Loucy (cell line): Measurements from ENCODE around the gene GORASP2.

Source experiments
- H2AFZ ChIP-seq: fragments of 200-600 bp; sonication (generic); 2 replicates; pipeline ENCODE4 v1.6.0; 2016; ENCODE audit warnings: antibody characterized with exemption, mild to moderate bottlenecking, low read length, moderate library complexity
- H3F3A ChIP-seq: fragments of 200-600 bp; 2 replicates; pipeline ENCODE4 v1.6.0; 2016; ENCODE audit warnings: antibody characterized with exemption, low read depth, mild to moderate bottlenecking
- H3K27me3 ChIP-seq: fragments of 200-600 bp; sonication (generic); 2 replicates; pipeline ENCODE4 v1.6.1; 2014; ENCODE audit warnings: low read length, mild to moderate bottlenecking; ENCODE audit not compliant: insufficient read depth, poor library complexity, severe bottlenecking
- H3K36me3 ChIP-seq: fragments of 200-600 bp; sonication (generic); 2 replicates; pipeline ENCODE4 v1.6.1; 2016; ENCODE audit warnings: low read length; ENCODE audit not compliant: insufficient read depth
- H3K4me1 ChIP-seq: fragments of 200-600 bp; sonication (generic); 2 replicates; pipeline ENCODE4 v1.5.1; 2014; ENCODE audit warnings: low read length, mild to moderate bottlenecking; ENCODE audit not compliant: insufficient read depth, poor library complexity, severe bottlenecking
- H3K4me2 ChIP-seq: fragments of 200-600 bp; sonication (generic); 2 replicates; pipeline ENCODE4 v1.6.0; 2014; ENCODE audit warnings: antibody characterized with exemption, low read length, low read depth, mild to moderate bottlenecking; ENCODE audit not compliant: poor library complexity, severe bottlenecking
- H3K4me3 ChIP-seq: fragments of 200-600 bp; sonication (generic); 2 replicates; pipeline ENCODE4 v1.5.1; 2014; ENCODE audit warnings: low read length, mild to moderate bottlenecking, mixed read lengths; ENCODE audit not compliant: poor library complexity, severe bottlenecking
- H3K79me2 ChIP-seq: fragments of 200-600 bp; sonication (generic); 2 replicates; pipeline ENCODE4 v1.6.1; 2014; ENCODE audit warnings: low read length; ENCODE audit not compliant: insufficient read depth
- H3K9ac ChIP-seq: fragments of 200-600 bp; sonication (generic); 2 replicates; pipeline ENCODE4 v1.6.0; 2014; ENCODE audit warnings: mild to moderate bottlenecking, low read depth, low read length, moderate library complexity; ENCODE audit not compliant: poor library complexity, severe bottlenecking
- H3K9me2 ChIP-seq: fragments of 200-600 bp; sonication (generic); replicated peaks from 2 replicates; pipeline ENCODE4 v1.6.1; 2016; ENCODE audit warnings: low read depth, low read length, mixed read lengths
- H3K9me3 ChIP-seq: fragments of 200-600 bp; sonication (generic); 2 replicates; pipeline ENCODE4 v1.6.1; 2014; ENCODE audit warnings: mild to moderate bottlenecking, antibody characterized with exemption, low read length, low read depth; ENCODE audit not compliant: insufficient read depth
- H4K20me1 ChIP-seq: fragments of 200-600 bp; sonication (generic); 2 replicates; pipeline ENCODE4 v1.6.0; 2014; ENCODE audit warnings: antibody characterized with exemption, low read length, mild to moderate bottlenecking; ENCODE audit not compliant: insufficient read depth, poor library complexity, severe bottlenecking
- CTCF ChIP-seq: fragments of 200-600 bp; sonication (generic); conservative IDR thresholded peaks from 2 replicates; pipeline ENCODE4 v1.5.1; 2014; ENCODE audit warnings: mild to moderate bottlenecking, antibody characterized with exemption, low read length
- EZH2phosphoT487 ChIP-seq: fragments of 200-600 bp; IDR thresholded peaks from 2 replicates; pipeline ENCODE4 v1.6.1; 2018; ENCODE audit warnings: antibody characterized with exemption, mild to moderate bottlenecking, moderate library complexity, borderline replicate concordance

Gene GORASP2

GRCh38 chr2:170892391-170892951 lies 36.6 kb upstream of the GORASP2 start:
- no peak overlapping the region for H3K4me3 ChIP-seq
- H3K79me2 ChIP-seq, result no peaks in the 10 kb centered on the region
- H3K27me3 ChIP-seq, result no peaks in the 10 kb centered on the region
- no peak overlapping the region for H2AFZ ChIP-seq
- no peaks in the 10 kb centered on the region for H3K9me2 ChIP-seq
- H3K9ac ChIP-seq, result no peak overlapping the region
- no peaks in the 10 kb centered on the region for H3F3A ChIP-seq
- no peaks in the 10 kb centered on the region for H3K36me3 ChIP-seq
- no peak overlapping the region for H3K4me2 ChIP-seq
- TF ChIP-seq EZH2phosphoT487 (no peak), CTCF (no peak)
- no peaks in the 10 kb centered on the region for H3K9me3 ChIP-seq
- no peaks in the 10 kb centered on the region for H4K20me1 ChIP-seq
- no peaks in the 10 kb centered on the region for H3K4me1 ChIP-seq

GRCh38 chr2:170895023-170895757 lies 33.9 kb upstream of the GORASP2 start:
- Histone ChIP-seq H3K79me2 (no peaks in the 10 kb centered on the region), H3K9me3 (no peaks in the 10 kb centered on the region), H3K9me2 (no peaks in the 10 kb centered on the region), H2AFZ (no peak overlapping the region), H4K20me1 (no peaks in the 10 kb centered on the region), H3K4me2 (no peak overlapping the region), H3K36me3 (no peaks in the 10 kb centered on the region), H3K4me3 (no peak overlapping the region), H3K9ac (no peak overlapping the region), H3F3A (no peaks in the 10 kb centered on the region), H3K4me1 (no peaks in the 10 kb centered on the region), H3K27me3 (no peaks in the 10 kb centered on the region)
- TF ChIP-seq CTCF (no peak), EZH2phosphoT487 (no peak)

GRCh38 chr2:170896622-170897021 lies 32.4 kb upstream of the GORASP2 start:
- Histone ChIP-seq H3K9me2 (no peaks in the 10 kb centered on the region), H3K9ac (no peak overlapping the region), H4K20me1 (no peaks in the 10 kb centered on the region), H3F3A (no peaks in the 10 kb centered on the region), H2AFZ (no peak overlapping the region), H3K4me3 (no peak overlapping the region), H3K9me3 (no peaks in the 10 kb centered on the region), H3K4me2 (no peak overlapping the region), H3K36me3 (no peaks in the 10 kb centered on the region), H3K4me1 (no peaks in the 10 kb centered on the region), H3K27me3 (no peaks in the 10 kb centered on the region), H3K79me2 (no peaks in the 10 kb centered on the region)
- TF ChIP-seq EZH2phosphoT487, result no peak
- no peak for TF ChIP-seq CTCF
